Adrenal gland (tissue), 12 donors: ENCODE measurements around the gene NDUFB10. TPM values are rescaled to one million over a fixed set of nuclear protein-coding genes. Genes with fewer than 3 reads are reported as not detected.

Experiments
- DNase-seq, 7 donors: peaks; one replicate each; pipeline ENCODE4 v3.0.0-alpha.2; 2019 to 2020
- H3K27ac ChIP-seq, 5 donors: fragments of 200-600 bp; sonication (generic) in 4 of 5; 1 replicate in 3 of 5; 2 replicates in 2 of 5; pipeline versions ENCODE4 v1.5.1 to v1.8.0; 2016 to 2020; ENCODE audit warnings: mild to moderate bottlenecking in 1 of 5
- H3K27me3 ChIP-seq: fragments of 200-600 bp; 2 replicates; pipeline ENCODE4 v1.8.0; 2021
- H3K36me3 ChIP-seq, 2 donors: fragments of 200-600 bp; replicated peaks in 1 of 2; 1 replicate in 1 of 2; 2 replicates in 1 of 2; pipeline versions ENCODE4 v1.5.1 to v1.8.0; 2018 to 2022
- H3K4me1 ChIP-seq, 2 donors: fragments of 200-600 bp; replicated peaks in 1 of 2; 1 replicate in 1 of 2; 2 replicates in 1 of 2; pipeline versions ENCODE4 v1.5.1 to v1.8.0; 2018 to 2021
- H3K4me3 ChIP-seq, 4 donors: fragments of 200-600 bp; sonication (generic) in 3 of 4; one replicate each; pipeline ENCODE4 v1.5.1; 2016 to 2018
- H3K9me3 ChIP-seq, 3 donors: fragments of 200-600 bp; sonication (generic) in 1 of 3; replicated peaks in 1 of 3; 1 replicate in 2 of 3; 2 replicates in 1 of 3; pipeline versions ENCODE4 v1.5.1 to v1.8.0; 2016 to 2021
- CTCF ChIP-seq, 6 experiments: fragments of 450-650 bp in 4 of 6; fragments of 200-600 bp in 2 of 6; sonication (generic) in 1 of 6; IDR thresholded peaks; 1 replicate in 5 of 6; 2 replicates in 1 of 6; pipeline versions ENCODE4 v1.5.1 to v1.8.0; 2016 to 2021; ENCODE audit warnings: antibody characterized with exemption in 6 of 6, mild to moderate bottlenecking in 2 of 6, moderate library complexity in 1 of 6
- POLR2A ChIP-seq, 2 donors: fragments of 450-650 bp; IDR thresholded peaks; one replicate each; pipeline ENCODE4 v1.6.1; 2017; ENCODE audit warnings: antibody characterized with exemption in 2 of 2, mild to moderate bottlenecking in 2 of 2, moderate library complexity in 1 of 2
- WGBS, 4 donors: extraction: QIAGEN DNeasy Blood & Tissue Kit in 2 of 4; methylation state at CpG; one replicate each; pipeline versions ENCODE4 v1.1.5 to v1.1.7; 2013 to 2017; 5-methylcytosine and 5-hydroxymethylcytosine counted together
- intact Hi-C, 2 donors: fragments of 100-400 bp; cut with DNase I; formaldehyde crosslinking; loops; one replicate each; pipeline versions ENCODE4 v1.14.1 to v1.15.0; 2022 to 2023
- polyA plus RNA-seq, 3 donors: library from polyadenylated mRNA; stranded (reverse); fragments of 200-250 nt in 2 of 3; fragments of 350-450 nt in 1 of 3; fragmentation: Illumina TruSeq in 1 of 3; extraction: RNeasy Lipid Tissue Mini Kit (QIAGEN cat#74804) in 1 of 3; gene quantifications; one replicate each; pipeline ENCODE4 v1.2.3, GENCODE V29; 2013 to 2014
- total RNA-seq, 9 donors: library from RNA; depleted of rRNA in 4 of 9; stranded (reverse); fragments of >200 nt in 4 of 9; fragments of 120-200 nt in 1 of 9; fragmentation: NEBNext Ultra II Directional in 1 of 9; extraction: Animal tissue kit (Norgen Biotek cat#: 25700) in 1 of 9; gene quantifications; one replicate each; pipeline versions ENCODE4 v1.1.0 to v1.2.4, GENCODE V29; 2013 to 2023
- donor health status: healthy with polysubstance abuse.
- donor health status: Bipolar disorder and iron deficiency.
- donor health status: DM: yes; HTN: yes; CAD: no.
- donor health status: DM: no; HTN: no; CAD: no.
- donor health status: DM: no; HTN: no; CAD: no.
- donor health status: DM: yes; HTN: yes; CAD: no.

Gene NDUFB10
- total and polyA plus RNA-seq, 12 donors: 109 to 298 (median 175) TPM

- intact Hi-C loops: no loop called here
- H3K27ac ChIP-seq: no peak overlapping the region
- H3K9me3 ChIP-seq: no peaks in the 10 kb centered on the region
- TF ChIP-seq CTCF (IDR thresholded peaks at IDR 0.05): no peak
- DNase-seq: no peak
- H3K27me3 ChIP-seq: no peaks in the 10 kb centered on the region
- peaks cover 0 to 46% of the 10 kb centered on the region in 2 donors for H3K36me3 ChIP-seq
- no peak overlapping the region for H3K4me3 ChIP-seq
- peaks cover 7 to 21% of the 10 kb centered on the region in 2 donors for H3K4me1 ChIP-seq
- 84 to 94% (median 89%) methylated on average over 12 to 16 of the region's 16 CpGs for WGBS, 4 donors
Measured at GRCh38 chr16:1973461-1974156, 14.3 kb downstream of the NDUFB10 start.

GRCh38 chr16:1974157-1975070 lies 15.1 kb downstream of the NDUFB10 start:
- intact Hi-C loops: no loop called here
- H3K9me3 ChIP-seq: no peaks in the 10 kb centered on the region
- 89 to 94% (median 93%) methylated on average over 24 to 42 of the region's 42 CpGs for WGBS, 4 donors
- peaks cover 7 to 21% of the 10 kb centered on the region in 2 donors for H3K4me1 ChIP-seq
- H3K27ac ChIP-seq: no peak overlapping the region
- H3K4me3 ChIP-seq: no peak overlapping the region
- H3K27me3 ChIP-seq: peaks cover 8% of the 10 kb centered on the region
- no peak for DNase-seq
- peaks cover 0 to 47% of the 10 kb centered on the region in 2 donors for H3K36me3 ChIP-seq
- no peak for TF ChIP-seq CTCF (IDR thresholded peaks at IDR 0.05)
- TF ChIP-seq POLR2A (IDR thresholded peaks at IDR 0.05): no peak

GRCh38 chr16:1975432-1976215 lies 16.3 kb downstream of the NDUFB10 start:
- no peak overlapping the region for H3K27ac ChIP-seq
- no peak for TF ChIP-seq CTCF (IDR thresholded peaks at IDR 0.05)
- no peak for TF ChIP-seq POLR2A (IDR thresholded peaks at IDR 0.05)
- peaks cover 20% of the 10 kb centered on the region for H3K27me3 ChIP-seq
- peaks cover 7 to 20% of the 10 kb centered on the region in 2 donors for H3K4me1 ChIP-seq
- H3K4me3 ChIP-seq: no peak overlapping the region
- 91 to 95% (median 91%) methylated on average over 22 to 33 of the region's 33 CpGs for WGBS, 4 donors
- peaks cover 0 to 47% of the 10 kb centered on the region in 2 donors for H3K36me3 ChIP-seq
- intact Hi-C loops: no loop called here
- H3K9me3 ChIP-seq: no peaks in the 10 kb centered on the region
- no peak for DNase-seq

GRCh38 chr16:1976216-1976520 lies 16.8 kb downstream of the NDUFB10 start:
- intact Hi-C loops: no loop called here
- Histone ChIP-seq H3K27me3 (peaks cover 25% of the 10 kb centered on the region), H3K27ac (no peak overlapping the region), H3K36me3 (peaks cover 0 to 47% of the 10 kb centered on the region in 2 donors), H3K4me1 (peaks cover 7 to 14% of the 10 kb centered on the region in 2 donors), H3K9me3 (no peaks in the 10 kb centered on the region), H3K4me3 (no peak overlapping the region)
- DNase-seq: no peak
- WGBS, 4 donors: 86 to 95% (median 91%) methylated on average over 4 to 8 of the region's 8 CpGs
- no peak for TF ChIP-seq CTCF (IDR thresholded peaks at IDR 0.05)
